ENCODE measurements around the gene PTGES. TPM values are rescaled to one million over a fixed set of nuclear protein-coding genes. Genes with fewer than 3 reads are reported as not detected.
A peak's percentile ranks its signal among the peaks of the same experiment; 100 is the strongest.

PTGES gene
- total and polyA plus RNA-seq, 9 of the 15 experiments (the other 6 are each of a cell fraction or from before 2014, with no cell fraction given) = 0.13 TPM; not detected in 8

GRCh38 chr9:129714511-129715061 is 38.3 kb downstream of the PTGES start:
- Histone ChIP-seq H3K4me1 (replicated peaks in 1 of 2; ENCODE audit: control insufficient read depth in 2 of 2, insufficient read depth in 2 of 2, low read length in 2 of 2) (peaks cover 0 to 29% of the 10 kb centered on the region in 2 experiments; a peak in 4 of 5 replicates), H2AFZ (ENCODE audit: low read depth, low read length) (peak overlapping the region; percentile 42), H3K36me3 (ENCODE audit: control insufficient read depth, insufficient read depth, low read length) (no peaks in the 10 kb centered on the region), H3K4me2 (ENCODE audit: insufficient read depth, low read length) (0 out of 2 replicates have a peak overlapping the region, but pooled peaks have one; percentile 1), H3K9me1 (ENCODE audit: control insufficient read depth, insufficient read depth, low read length) (no peaks in the 10 kb centered on the region), H3K9me3 (replicated peaks; ENCODE audit: control insufficient read depth, insufficient read depth, low read depth, low read length) (no peaks in the 10 kb centered on the region), H3K4me3 (no peak overlapping the region), H4K20me1 (replicated peaks; ENCODE audit: control insufficient read depth, insufficient read depth, low read length) (peaks cover 7% of the 10 kb centered on the region; the same call in 1 of the 2 replicates), H3K79me2 (ENCODE audit: control insufficient read depth, insufficient read depth, low read length) (no peaks in the 10 kb centered on the region), H3K9ac (ENCODE audit: insufficient read depth in 1 of 2, low read depth in 2 of 2, low read length in 2 of 2) (peak overlapping the region in 1 of 2 experiments; percentile 66; a peak in 2 of 4 replicates), H3K27ac (ENCODE audit: extremely low read depth, low read depth, low read length) (no peak overlapping the region), H3K27me3 (ENCODE audit: control insufficient read depth in 2 of 2, insufficient read depth in 2 of 2, low read length in 2 of 2) (peaks cover 8 to 21% of the 10 kb centered on the region in 2 experiments)
- in situ Hi-C loops (cut with MboI) (no loop called here), intact Hi-C loops (cut with micrococcal nuclease) (no loop called here)
- 33% methylated on average over 15 of the region's 15 CpGs for WGBS (ENCODE audit: insufficient coverage, low coverage, missing lambda C conversion rate)
- TF ChIP-seq HINFP (tag; conservative IDR thresholded peaks at IDR 0.05; ENCODE audit: low read depth) (no peak), SNIP1 (IDR thresholded peaks at IDR 0.05; ENCODE audit: low read depth) (no peak), ZBTB49 (CRISPR knock-in tag; IDR thresholded peaks at IDR 0.05; ENCODE audit: borderline replicate concordance) (no peak), MYC (IDR thresholded peaks at IDR 0.05; ENCODE audit: low read depth, low read length) (no peak), MYC (CRISPR knock-in tag; IDR thresholded peaks at IDR 0.05; ENCODE audit: borderline replicate concordance, low read depth) (no peak), ZNF143 (CRISPR knock-in tag; IDR thresholded peaks at IDR 0.05) (no peak), ATF6 (CRISPR knock-in tag; IDR thresholded peaks at IDR 0.05) (no peak), STAT5A (IDR thresholded peaks at IDR 0.05; ENCODE audit: borderline replicate concordance, low read length) (no peak)
- FAIRE-seq (no peak), ATAC-seq (no peak), DNase-seq (ENCODE audit: extremely low read depth in 1 of 4, low spot score in 3 of 4) (no peak)
- CTCF ChIA-PET (ENCODE audit: low intra/inter-chr PET ratio) = interaction anchor here (0.8 kb wide), 1 partner anchor 54 kb away, joined by 3 read pairs; no protein-coding TSS in a partner anchor
- POLR2A ChIA-PET = interaction anchor here (0.7 to 1.0 kb wide), 2 partner anchors 15 to 95 kb away, joined by 3 to 4 read pairs; no protein-coding TSS in a partner anchor
- no TSS peak for BruUV-seq (replicated peaks)
